Activated CD8-positive, alpha-beta memory T cell treated with anti-CD3 and anti-CD28 coated beads, Interleukin-2, amount 10 ng/mL, durations not matched to agents 7 days and 5 days (primary cell): ENCODE results near the gene ENTHD1. TPM values are rescaled to one million over a fixed set of nuclear protein-coding genes. Genes with fewer than 3 reads are reported as not detected.

Experiments
- ATAC-seq: fragments of 150-1000 bp; cut with Tn5 transposase; one replicate; pipeline ENCODE4 v1.10.0; 2021; ENCODE audit warnings: moderate library complexity
- CTCF ChIA-PET: fragments of 350-600 bp; sonication (Branson Sonifier 250); formaldehyde crosslinking; loops from one replicate; lab custom pipeline; 2021; ENCODE audit warnings: antibody characterized with exemption; lab: Charles Lee
- DNase-seq: peaks from one replicate; pipeline ENCODE4 v3.0.0-alpha.2; 2020
- H3K27ac Mint-ChIP-seq: one replicate; pipeline ENCODE4 v1.8.0; 2021; ENCODE audit warnings: mild to moderate bottlenecking, mixed read lengths
- H3K27me3 Mint-ChIP-seq: one replicate; pipeline ENCODE4 v1.8.0; 2021; ENCODE audit warnings: mixed read lengths
- H3K36me3 Mint-ChIP-seq: one replicate; pipeline ENCODE4 v1.8.0; 2021; ENCODE audit warnings: mild to moderate bottlenecking, mixed read lengths
- H3K4me1 Mint-ChIP-seq: one replicate; pipeline ENCODE4 v1.8.0; 2021; ENCODE audit warnings: mixed read lengths
- H3K4me3 Mint-ChIP-seq: one replicate; pipeline ENCODE4 v1.8.0; 2021; ENCODE audit warnings: mild to moderate bottlenecking, moderate library complexity, mixed read lengths
- H3K9me3 Mint-ChIP-seq: one replicate; pipeline ENCODE4 v1.8.0; 2022; ENCODE audit warnings: low read depth, mixed read lengths
- total RNA-seq, 2 experiments: library from RNA; stranded (reverse); gene quantifications; one replicate each; pipeline ENCODE4 v1.2.3, GENCODE V29; 2021

ENTHD1 gene
- under 1 TPM; 0.21 to 0.41 TPM for total RNA-seq

GRCh38 chr22:39893526-39893925 lies at the start of gene ENTHD1:
TSS of gene ENTHD1 (minus strand) at chr22:39893760. CDS start at chr22:39887748, 6,012 bp downstream.
- peaks cover 8% of the 10 kb centered on the region for H3K4me1 Mint-ChIP-seq

GRCh38 chr22:39943337-39943736 lies 49.8 kb upstream of the ENTHD1 start:
- peak overlapping the region; percentile 88 for H3K27ac Mint-ChIP-seq
- CTCF ChIA-PET = interaction anchor here (0.7 to 3.8 kb wide), 21 partner anchors 10 to 412 kb away, joined by 3 to 28 read pairs (median 4); partner anchors contain the start of gene RPS19BP1
- H3K9me3 Mint-ChIP-seq = no peaks in the 10 kb centered on the region
- peaks cover 88% of the 10 kb centered on the region for H3K4me1 Mint-ChIP-seq
- no peaks in the 10 kb centered on the region for H3K27me3 Mint-ChIP-seq
- DNase-seq (peak; percentile 62), ATAC-seq (peak; percentile 17)
- H3K4me3 Mint-ChIP-seq = peak overlapping the region; percentile 43
- peaks cover 44% of the 10 kb centered on the region for H3K36me3 Mint-ChIP-seq

More at GRCh38 chr22:39893526-39893925, at the start of gene ENTHD1:
- H3K36me3 Mint-ChIP-seq = peaks cover 4% of the 10 kb centered on the region
- DNase-seq (no peak), ATAC-seq (no peak)
- no peaks in the 10 kb centered on the region for H3K9me3 Mint-ChIP-seq
- no peaks in the 10 kb centered on the region for H3K27me3 Mint-ChIP-seq
- H3K4me3 Mint-ChIP-seq = no peak within 1 kb of the TSS
- CTCF ChIA-PET = interaction anchor here (1.0 to 1.1 kb wide), 2 partner anchors 11 to 396 kb away, joined by 3 read pairs; no protein-coding TSS in a partner anchor
- no peak within 1 kb of the TSS for H3K27ac Mint-ChIP-seq

GRCh38 chr22:39942439-39943230 lies 49.1 kb upstream of the ENTHD1 start:
- peak overlapping the region; percentile 43 for H3K4me3 Mint-ChIP-seq
- peaks cover 90% of the 10 kb centered on the region for H3K4me1 Mint-ChIP-seq
- H3K27ac Mint-ChIP-seq = peak overlapping the region; percentile 88
- peak; percentile 52 for ATAC-seq
- CTCF ChIA-PET = interaction anchor here (0.6 to 3.8 kb wide), 26 partner anchors 9 to 440 kb away, joined by 3 to 28 read pairs (median 4); partner anchors contain the start of gene RPS19BP1
- no peaks in the 10 kb centered on the region for H3K27me3 Mint-ChIP-seq
- peaks cover 45% of the 10 kb centered on the region for H3K36me3 Mint-ChIP-seq
- no peak for DNase-seq
- no peaks in the 10 kb centered on the region for H3K9me3 Mint-ChIP-seq

- DNase-seq (no peak), ATAC-seq (no peak)
- peak overlapping the region; percentile 88 for H3K27ac Mint-ChIP-seq
- H3K36me3 Mint-ChIP-seq = peaks cover 40% of the 10 kb centered on the region
- H3K4me3 Mint-ChIP-seq = peak overlapping the region; percentile 12
- H3K4me1 Mint-ChIP-seq = peaks cover 90% of the 10 kb centered on the region
- no peaks in the 10 kb centered on the region for H3K27me3 Mint-ChIP-seq
- H3K9me3 Mint-ChIP-seq = no peaks in the 10 kb centered on the region
- CTCF ChIA-PET = interaction anchor here (1.1 to 3.8 kb wide), 10 partner anchors 8 to 407 kb away, joined by 3 to 28 read pairs (median 9); no protein-coding TSS in a partner anchor
Observed at GRCh38 chr22:39941601-39942000, 48.0 kb upstream of the ENTHD1 start.

- Mint-ChIP-seq H3K36me3 (peaks cover 47% of the 10 kb centered on the region), H3K27ac (peak overlapping the region; percentile 88), H3K9me3 (no peaks in the 10 kb centered on the region), H3K27me3 (no peaks in the 10 kb centered on the region), H3K4me1 (peaks cover 92% of the 10 kb centered on the region), H3K4me3 (peak overlapping the region; percentile 34)
- no peak for DNase-seq
- CTCF ChIA-PET = interaction anchor here (1.2 to 3.8 kb wide), 4 partner anchors 7 to 406 kb away, joined by 4 to 28 read pairs (median 17); no protein-coding TSS in a partner anchor
- peak; percentile 47 for ATAC-seq
Observed at GRCh38 chr22:39940757-39941305, 47.3 kb upstream of the ENTHD1 start.

- no peak for ATAC-seq
- H3K9me3 Mint-ChIP-seq = no peaks in the 10 kb centered on the region
- CTCF ChIA-PET = interaction anchor here (0.8 kb wide), 2 partner anchors 163 to 396 kb away, joined by 3 to 6 read pairs; no protein-coding TSS in a partner anchor
Observed at GRCh38 chr22:39939830-39940229, 46.3 kb upstream of the ENTHD1 start.

GRCh38 chr22:39938509-39939111 lies 45.0 kb upstream of the ENTHD1 start:
- H3K36me3 Mint-ChIP-seq = peaks cover 51% of the 10 kb centered on the region
- CTCF ChIA-PET = interaction anchor here (0.6 to 2.4 kb wide), 4 partner anchors 9 to 404 kb away, joined by 3 to 7 read pairs (median 3); no protein-coding TSS in a partner anchor
- no peak for DNase-seq
- no peaks in the 10 kb centered on the region for H3K9me3 Mint-ChIP-seq
- peaks cover 94% of the 10 kb centered on the region for H3K4me1 Mint-ChIP-seq
- peak; percentile 5 for ATAC-seq
- no peaks in the 10 kb centered on the region for H3K27me3 Mint-ChIP-seq
- peak overlapping the region; percentile 49 for H3K4me3 Mint-ChIP-seq
- peak overlapping the region; percentile 94 for H3K27ac Mint-ChIP-seq

More at GRCh38 chr22:39939830-39940229, 46.3 kb upstream of the ENTHD1 start:
- Mint-ChIP-seq H3K4me1 (peaks cover 94% of the 10 kb centered on the region), H3K27ac (peak overlapping the region; percentile 88), H3K4me3 (peak overlapping the region; percentile 14), H3K27me3 (no peaks in the 10 kb centered on the region), H3K36me3 (peaks cover 47% of the 10 kb centered on the region)
- DNase-seq = no peak

- no peak for DNase-seq
- Mint-ChIP-seq H3K4me1 (peaks cover 95% of the 10 kb centered on the region), H3K27me3 (no peaks in the 10 kb centered on the region), H3K4me3 (peak overlapping the region; percentile 49), H3K36me3 (peaks cover 56% of the 10 kb centered on the region), H3K27ac (peak overlapping the region; percentile 94), H3K9me3 (no peaks in the 10 kb centered on the region)
- CTCF ChIA-PET = interaction anchor here (0.6 to 2.4 kb wide), 3 partner anchors 12 to 403 kb away, joined by 3 to 7 read pairs (median 3); no protein-coding TSS in a partner anchor
- no peak for ATAC-seq
Observed at GRCh38 chr22:39937906-39938305, 44.3 kb upstream of the ENTHD1 start.

GRCh38 chr22:39936523-39937145 lies 43.1 kb upstream of the ENTHD1 start:
- CTCF ChIA-PET = interaction anchor here (0.7 to 2.4 kb wide), 6 partner anchors 11 to 402 kb away, joined by 3 to 7 read pairs (median 3); no protein-coding TSS in a partner anchor
- Mint-ChIP-seq H3K4me1 (peaks cover 87% of the 10 kb centered on the region), H3K27ac (peak overlapping the region; percentile 94), H3K9me3 (no peaks in the 10 kb centered on the region), H3K36me3 (peaks cover 63% of the 10 kb centered on the region), H3K27me3 (no peaks in the 10 kb centered on the region), H3K4me3 (peak overlapping the region; percentile 72)
- no peak for DNase-seq
- no peak for ATAC-seq

GRCh38 chr22:39935612-39936011 lies 42.1 kb upstream of the ENTHD1 start:
- H3K27me3 Mint-ChIP-seq = no peaks in the 10 kb centered on the region
- DNase-seq (no peak), ATAC-seq (no peak)
- no peaks in the 10 kb centered on the region for H3K9me3 Mint-ChIP-seq
- peaks cover 56% of the 10 kb centered on the region for H3K36me3 Mint-ChIP-seq
- peak overlapping the region; percentile 72 for H3K4me3 Mint-ChIP-seq
- CTCF ChIA-PET = interaction anchor here (0.5 to 4.4 kb wide), 6 partner anchors 7 to 330 kb away, joined by 3 to 62 read pairs (median 16); no protein-coding TSS in a partner anchor
- peak overlapping the region; percentile 94 for H3K27ac Mint-ChIP-seq
- H3K4me1 Mint-ChIP-seq = peaks cover 78% of the 10 kb centered on the region

GRCh38 chr22:39935116-39935515 lies 41.6 kb upstream of the ENTHD1 start:
- peak overlapping the region; percentile 94 for H3K27ac Mint-ChIP-seq
- no peak for DNase-seq
- CTCF ChIA-PET = interaction anchor here (0.5 to 4.4 kb wide), 7 partner anchors 7 to 330 kb away, joined by 3 to 62 read pairs (median 5); no protein-coding TSS in a partner anchor
- peak overlapping the region; percentile 72 for H3K4me3 Mint-ChIP-seq
- no peaks in the 10 kb centered on the region for H3K27me3 Mint-ChIP-seq
- H3K4me1 Mint-ChIP-seq = peaks cover 73% of the 10 kb centered on the region
- peaks cover 52% of the 10 kb centered on the region for H3K36me3 Mint-ChIP-seq
- H3K9me3 Mint-ChIP-seq = no peaks in the 10 kb centered on the region
- ATAC-seq = no peak

- Mint-ChIP-seq H3K27ac (peak overlapping the region; percentile 94), H3K4me3 (peak overlapping the region; percentile 72), H3K4me1 (peaks cover 62% of the 10 kb centered on the region), H3K36me3 (peaks cover 47% of the 10 kb centered on the region), H3K9me3 (no peaks in the 10 kb centered on the region), H3K27me3 (no peaks in the 10 kb centered on the region)
- CTCF ChIA-PET = interaction anchor here (0.8 to 4.4 kb wide), 18 partner anchors 9 to 399 kb away, joined by 3 to 62 read pairs (median 6); no protein-coding TSS in a partner anchor
- DNase-seq (no peak), ATAC-seq (peak; percentile 17)
Observed at GRCh38 chr22:39933741-39934140, 40.2 kb upstream of the ENTHD1 start.
